K562 (cell line): ENCODE results near the gene MYO7A. TPM values are rescaled to one million over a fixed set of nuclear protein-coding genes. Genes with fewer than 3 reads are reported as not detected.
A peak's percentile ranks its signal among the peaks of the same experiment; 100 is the strongest.

Source experiments
- ATAC-seq: fragments of 200-7000 bp; cut with Tn5 transposase; 3 replicates; pipeline ENCODE4 v1.9.1; 2020; ENCODE audit warnings: moderate library complexity
- BruUV-seq: library from RNA; stranded (reverse); fragments of 400-500 nt; replicated peaks from 2 replicates; lab custom pipeline; 2021; lab: Mats Ljungman, UMichigan
- CTCF ChIA-PET: fragments of 300-600 bp; formaldehyde crosslinking; extraction: SDS; loops from one replicate; lab custom pipeline; 2021; ENCODE audit warnings: low intra/inter-chr PET ratio; lab: Yijun Ruan, JAX
- POLR2A ChIA-PET: fragments of 300-600, 350-650 bp; sonication (Branson Sonifier 250); formaldehyde crosslinking; extraction: SDS; loops from one replicate; lab custom pipeline; 2021; ENCODE audit warnings: antibody characterized with exemption, inconsistent platforms; lab: Yijun Ruan, JAX
- DNase-seq, 4 experiments: peaks; one replicate each; pipeline versions ENCODE4 v3.0.0 to v3.0.0-alpha.2; 2011 to 2018; ENCODE audit warnings: low spot score in 3 of 4, mixed read lengths in 3 of 4; ENCODE audit errors: extremely low read depth in 1 of 4
- FAIRE-seq: peaks from 2 replicates; lab custom pipeline; 2011; peaks lifted over from hg19 to GRCh38; lab: Jason Lieb, UNC
- H2AFZ ChIP-seq: 2 replicates; pipeline ENCODE4 v1.6.0; 2011; ENCODE audit warnings: low read depth, low read length, control low read depth, inconsistent platforms
- H3K27ac ChIP-seq: fragments of 200-600 bp; 3 replicates; pipeline ENCODE4 v1.8.0; 2011; ENCODE audit warnings: low read depth, mild to moderate bottlenecking, control low read depth, inconsistent platforms, low read length, moderate library complexity, mixed read lengths; ENCODE audit errors: extremely low read depth
- H3K27me3 ChIP-seq, 2 experiments: fragments of 300-600 bp in 1 of 2; 2 replicates in 1 of 2; 3 replicates in 1 of 2; pipeline versions ENCODE4 v1.6.0 to v1.8.0; 2011; ENCODE audit warnings: inconsistent platforms in 2 of 2, low read length in 2 of 2, mild to moderate bottlenecking in 1 of 2, mixed read lengths in 1 of 2, moderate library complexity in 1 of 2; ENCODE audit not compliant: control insufficient read depth in 2 of 2, insufficient read depth in 2 of 2
- H3K36me3 ChIP-seq: fragments of 300-600 bp; 3 replicates; pipeline ENCODE4 v1.8.0; 2011; ENCODE audit warnings: mild to moderate bottlenecking, low read length, inconsistent platforms; ENCODE audit not compliant: control insufficient read depth, insufficient read depth
- H3K4me1 ChIP-seq, 2 experiments: fragments of 200-600 bp in 1 of 2; replicated peaks in 1 of 2; 2 replicates in 1 of 2; 3 replicates in 1 of 2; pipeline versions ENCODE4 v1.5.1 to v1.8.0; 2011; ENCODE audit warnings: inconsistent platforms in 2 of 2, low read length in 2 of 2, mild to moderate bottlenecking in 1 of 2, mixed read lengths in 1 of 2, moderate library complexity in 1 of 2; ENCODE audit not compliant: control insufficient read depth in 2 of 2, insufficient read depth in 2 of 2
- H3K4me2 ChIP-seq: 2 replicates; pipeline ENCODE4 v1.6.1; 2011; ENCODE audit warnings: low read length, control low read depth, inconsistent platforms, mixed read lengths; ENCODE audit not compliant: insufficient read depth
- H3K4me3 ChIP-seq: fragments of 200-600 bp; sonication (generic), shearing (Covaris generic); 2 replicates; pipeline ENCODE4 v1.5.1; 2016; ENCODE audit warnings: control low read depth, inconsistent platforms
- H3K79me2 ChIP-seq: fragments of 200-600 bp; 3 replicates; pipeline ENCODE4 v1.8.0; 2011; ENCODE audit warnings: low read length, inconsistent platforms; ENCODE audit not compliant: control insufficient read depth, insufficient read depth
- H3K9ac ChIP-seq, 2 experiments: 2 replicates each; pipeline versions ENCODE4 v1.6.0 to v1.6.1; 2011; ENCODE audit warnings: low read depth in 2 of 2, low read length in 2 of 2, control low read depth in 1 of 2, inconsistent platforms in 1 of 2, mild to moderate bottlenecking in 1 of 2, mixed read lengths in 1 of 2; ENCODE audit not compliant: insufficient read depth in 1 of 2
- H3K9me1 ChIP-seq: one replicate; pipeline ENCODE4 v1.6.0; 2011; ENCODE audit warnings: inconsistent platforms, mild to moderate bottlenecking, low read length, moderate library complexity; ENCODE audit not compliant: control insufficient read depth, insufficient read depth
- H3K9me3 ChIP-seq: replicated peaks from 2 replicates; pipeline ENCODE4 v1.5.1; 2011; ENCODE audit warnings: low read depth, low read length, inconsistent platforms; ENCODE audit not compliant: control insufficient read depth, insufficient read depth
- H4K20me1 ChIP-seq: replicated peaks from 2 replicates; pipeline ENCODE4 v1.6.1; 2011; ENCODE audit warnings: low read length, inconsistent platforms, mixed read lengths; ENCODE audit not compliant: control insufficient read depth, insufficient read depth
- ETV5 ChIP-seq: sonication (generic); formaldehyde crosslinking; IDR thresholded peaks from 2 replicates; pipeline ENCODE4 v1.4.0; 2020; ENCODE audit warnings: low read depth, mild to moderate bottlenecking, missing genetic modification reagents
- HIVEP1 ChIP-seq: fragments of 250-450 bp; sonication (Bioruptor Pico); IDR thresholded peaks from 2 replicates; pipeline ENCODE4 v1.4.0; 2020; ENCODE audit warnings: mild to moderate bottlenecking
- JUND ChIP-seq, 2 experiments: IDR thresholded peaks; 2 replicates in 1 of 2; 3 replicates in 1 of 2; pipeline ENCODE4 v1.6.1; 2011; ENCODE audit warnings: borderline replicate concordance in 2 of 2, low read depth in 2 of 2, low read length in 2 of 2, improper control_type of control experiment in 1 of 2, missing biosample characterization in 1 of 2, missing genetic modification characterization in 1 of 2, missing genetic modification reagents in 1 of 2
- NFIC ChIP-seq: fragments of 450-650 bp; IDR thresholded peaks from 2 replicates; pipeline ENCODE4 v1.6.1; 2017; ENCODE audit warnings: mild to moderate bottlenecking, inconsistent platforms
- NR1H2 ChIP-seq: sonication (generic); formaldehyde crosslinking; IDR thresholded peaks from 2 replicates; pipeline ENCODE4 v1.4.0; 2020; ENCODE audit warnings: mild to moderate bottlenecking, missing genetic modification reagents
- SMARCC2 ChIP-seq: fragments of 450-650 bp; IDR thresholded peaks from 2 replicates; pipeline ENCODE4 v1.6.1; 2017; ENCODE audit warnings: antibody characterized with exemption, moderate library complexity, mild to moderate bottlenecking, low read depth
- ZFP36 ChIP-seq: fragments of 150-350 bp; IDR thresholded peaks from 2 replicates; pipeline ENCODE4 v1.6.1; 2018; ENCODE audit warnings: low read length, low read depth; ENCODE audit not compliant: partially characterized antibody
- ZNF165 ChIP-seq: fragments of 250-450 bp; sonication (Bioruptor Pico); IDR thresholded peaks from 2 replicates; pipeline ENCODE4 v1.4.0; 2020; ENCODE audit warnings: borderline replicate concordance
- ZNF764 ChIP-seq: fragments of 250-450 bp; sonication (Bioruptor Pico); IDR thresholded peaks from 2 replicates; pipeline ENCODE4 v1.4.0; 2020; ENCODE audit warnings: low read depth, mild to moderate bottlenecking, moderate library complexity
- WGBS: fragments of 100-300 bp; shearing (Covaris generic); methylation state at CpG from one replicate; pipeline ENCODE4 v1.1.6; 2016; ENCODE audit warnings: low coverage, mixed read lengths; ENCODE audit not compliant: insufficient coverage; ENCODE audit errors: missing lambda C conversion rate; 5-methylcytosine and 5-hydroxymethylcytosine counted together
- in situ Hi-C: fragments of 300-500 bp; cut with MboI; formaldehyde crosslinking; loops from 4 replicates; pipeline ENCODE4 v1.15.0; 2018; ENCODE audit warnings: inconsistent platforms, mixed read lengths
- intact Hi-C: fragments of 100-400 bp; cut with micrococcal nuclease; formaldehyde crosslinking; loops from 2 replicates; pipeline ENCODE4 v1.14.2; 2022
- polyA plus RNA-seq, 8 experiments: library from polyadenylated mRNA; depleted of rRNA in 4 of 8; stranded (reverse) in 5 of 8; unstranded in 3 of 8; fragments of >200 nt; fragmentation: Nextera tagmentation in 2 of 8; fragmentation: Illumina TruSeq in 1 of 8; extraction: Ambion mirVana in 2 of 8; extraction: Trizol in 1 of 8; gene quantifications; 2 replicates each; pipeline versions ENCODE4 v1.2.1 to v1.2.3, GENCODE V29; 2011 to 2014; ENCODE audit warnings: inconsistent platforms in 1 of 8, missing spikeins in 1 of 8
- total RNA-seq, 7 experiments: library from RNA; depleted of rRNA in 6 of 7; stranded (reverse); fragments of >200 nt in 6 of 7; fragmentation: Illumina TruSeq in 2 of 7; extraction: Trizol in 2 of 7; gene quantifications; 2 replicates each; pipeline versions ENCODE4 v1.2.1 to v1.2.3, GENCODE V29; 2011 to 2021; ENCODE audit warnings: low replicate concordance in 1 of 7

Gene MYO7A
- total and polyA plus RNA-seq, 9 of the 15 experiments (the other 6 are each of a cell fraction or from before 2014, with no cell fraction given), result 0.01 to 0.11 (median 0.07) TPM; not detected in 1

DNA sequence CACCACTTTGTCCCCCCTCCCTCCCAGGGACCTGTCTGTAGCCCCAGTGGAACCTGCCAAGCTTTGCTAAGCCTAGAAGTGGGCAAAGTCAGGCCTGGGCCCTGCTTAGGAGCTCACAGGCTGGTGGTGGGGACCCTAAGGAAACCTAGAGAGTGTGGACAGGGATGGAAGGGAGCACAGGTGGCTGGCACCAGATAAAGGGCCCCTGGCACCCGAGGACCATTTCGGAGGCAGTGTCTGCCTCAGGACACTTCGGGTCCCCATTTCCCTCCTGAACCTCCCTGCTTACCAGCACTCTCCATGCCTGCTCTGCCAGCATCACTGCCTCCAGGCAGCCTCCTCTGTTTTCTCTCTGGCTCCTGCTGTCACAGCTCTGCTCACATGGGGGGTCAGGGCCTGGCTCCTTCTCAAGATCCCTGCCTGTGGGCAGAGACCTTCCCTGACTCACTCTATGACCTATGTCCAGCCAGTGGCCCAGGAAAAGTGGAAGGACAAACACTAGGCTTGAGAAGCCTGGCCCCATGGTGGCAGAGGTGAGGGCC is 39.0 kb upstream of the MYO7A start (continued):
- TF ChIP-seq JUND (IDR thresholded peaks at IDR 0.05; ENCODE audit: borderline replicate concordance, low read depth, low read length) (no peak), JUND (tag; IDR thresholded peaks at IDR 0.05; ENCODE audit: borderline replicate concordance, low read depth, low read length) (no peak), HIVEP1 (no peak)

DNA sequence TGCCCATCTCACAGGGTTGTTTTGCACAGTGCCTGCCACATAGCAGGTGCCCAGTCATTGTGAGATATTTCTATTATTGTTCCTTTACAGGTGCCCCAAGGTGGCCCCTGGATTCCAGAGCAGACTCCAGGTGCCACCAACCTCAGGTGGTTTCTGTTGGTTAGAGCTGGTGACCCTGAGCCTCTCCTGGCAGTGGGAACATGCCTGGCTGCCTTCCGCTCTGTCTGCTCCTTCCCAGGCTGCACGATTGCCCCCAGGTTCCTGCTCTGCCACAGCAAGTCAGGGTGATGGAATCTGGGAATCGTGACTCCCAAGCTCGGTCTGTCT is 38.0 kb upstream of the MYO7A start:
- Histone ChIP-seq H4K20me1 (peaks cover 7% of the 10 kb centered on the region; the same call in 1 of the 2 replicates), H3K4me2 (no peak overlapping the region), H3K9ac (peak overlapping the region in 1 of 2 experiments; percentile 42; a peak in 1 of 4 replicates), H2AFZ (no peak overlapping the region), H3K27ac (no peak overlapping the region), H3K4me3 (no peak overlapping the region), H3K36me3 (no peaks in the 10 kb centered on the region), H3K27me3 (peaks cover 0 to 30% of the 10 kb centered on the region in 2 experiments; a peak in 3 of 5 replicates), H3K9me3 (no peaks in the 10 kb centered on the region), H3K9me1 (no peaks in the 10 kb centered on the region), H3K79me2 (no peaks in the 10 kb centered on the region), H3K4me1 (peaks cover 0 to 16% of the 10 kb centered on the region in 2 experiments; a peak in 3 of 5 replicates)
- ATAC-seq, result no peak
- FAIRE-seq, result no peak
- BruUV-seq, result no TSS peak
- ChIA-PET POLR2A (interaction anchor here (0.7 to 0.9 kb wide), 2 partner anchors 11 to 50 kb away, joined by 3 read pairs; no protein-coding TSS in a partner anchor), CTCF (interaction anchor here (3.9 kb wide), 1 partner anchor 43 kb away, joined by 50 read pairs; no protein-coding TSS in a partner anchor)
- TF ChIP-seq SMARCC2 (no peak), NR1H2 (no peak), ETV5 (CRISPR knock-in tag) (no peak), ZFP36 (no peak), ZNF764 (CRISPR knock-in tag) (no peak), NFIC (no peak), ZNF165 (CRISPR knock-in tag) (no peak)
- DNase-seq, result no peak
- intact Hi-C loops (loop anchor here (2.0 to 5.0 kb wide), 2 partner anchors 21 to 358 kb away; no protein-coding TSS in a partner anchor), in situ Hi-C loops (loop anchor here (5.0 kb wide), 1 partner anchor 43 kb away; no protein-coding TSS in a partner anchor)
- 2% methylated on average over 4 of the region's 4 CpGs for WGBS
